HCT116 (cell line): Measurements from ENCODE around the gene DDR1. TPM values are rescaled to one million over a fixed set of nuclear protein-coding genes. Genes with fewer than 3 reads are reported as not detected.
"Not testable (repeated sequence)": the region's sequence is repeated elsewhere in the genome, so short reads cannot be mapped to it uniquely, and the experiment has no call there.

Source experiments
- ATAC-seq: fragments of 200-7000 bp; cut with Tn5 transposase; 2 replicates; pipeline ENCODE4 v1.9.1; 2020; ENCODE audit warnings: mild to moderate bottlenecking, moderate library complexity
- BruUV-seq: library from RNA; stranded (reverse); fragments of 400-500 nt; replicated peaks from 2 replicates; lab custom pipeline; 2021; lab: Mats Ljungman, UMichigan
- CTCF ChIA-PET: fragments of 300-600 bp; sonication (Branson Sonifier 250); formaldehyde crosslinking; loops from one replicate; lab custom pipeline; 2021; ENCODE audit warnings: antibody characterized with exemption; lab: Charles Lee
- POLR2A ChIA-PET: fragments of 300-600, 350-600 bp; sonication (Branson Sonifier 250); formaldehyde crosslinking; loops from one replicate; lab custom pipeline; 2021; ENCODE audit warnings: antibody characterized with exemption; lab: Charles Lee
- RAD21 ChIA-PET, 2 experiments: fragments of 300-600 bp; sonication (Branson Sonifier 250); formaldehyde crosslinking; loops; one replicate each; lab custom pipeline; 2023; ENCODE audit warnings: low total read pairs in 2 of 2; ENCODE audit not compliant: uncharacterized antibody in 2 of 2, unreplicated experiment in 2 of 2, low non-redundant PET in 1 of 2; lab: Charles Lee
- DNase-seq: peaks from one replicate; pipeline ENCODE4 v3.0.0-alpha.2; 2010; ENCODE audit warnings: low read depth, low spot score
- H2AFZ ChIP-seq: fragments of 200-600 bp; shearing (Covaris generic), sonication (generic); 2 replicates; pipeline ENCODE4 v1.6.1; 2017; ENCODE audit warnings: low read depth, mixed run types, mixed read lengths, antibody characterized with exemption, low read length; ENCODE audit not compliant: poor library complexity, severe bottlenecking
- H3K27ac ChIP-seq: 2 replicates; pipeline ENCODE4 v1.5.1; 2012; ENCODE audit warnings: low read depth, low read length
- H3K27me3 ChIP-seq: fragments of 200-600 bp; sonication (generic); 2 replicates; pipeline ENCODE4 v1.6.1; 2016; ENCODE audit warnings: mixed run types, low read length, mixed read lengths; ENCODE audit not compliant: insufficient read depth
- H3K36me3 ChIP-seq, 2 experiments: fragments of 200-500 bp in 1 of 2; fragments of 200-600 bp in 1 of 2; sonication (Bioruptor generic) in 1 of 2; sonication (generic) in 1 of 2; 2 replicates each; pipeline versions ENCODE4 v1.5.1 to v1.6.1; 2014 to 2016; ENCODE audit warnings: low read length in 2 of 2, inconsistent platforms in 1 of 2, mixed read lengths in 1 of 2, mixed run types in 1 of 2; ENCODE audit not compliant: insufficient read depth in 2 of 2, control insufficient read depth in 1 of 2
- H3K4me1 ChIP-seq, 2 experiments: fragments of 200-600 bp in 1 of 2; sonication (generic) in 1 of 2; 2 replicates each; pipeline versions ENCODE4 v1.5.1 to v1.6.1; 2012 to 2017; ENCODE audit warnings: low read length in 2 of 2, inconsistent platforms in 1 of 2, mild to moderate bottlenecking in 1 of 2, mixed read lengths in 1 of 2, mixed run types in 1 of 2, moderate library complexity in 1 of 2; ENCODE audit not compliant: insufficient read depth in 2 of 2, control insufficient read depth in 1 of 2
- H3K4me2 ChIP-seq: fragments of 200-600 bp; sonication (generic); 2 replicates; pipeline ENCODE4 v1.6.1; 2017; ENCODE audit warnings: mixed run types, low read length, mixed read lengths
- H3K4me3 ChIP-seq, 2 experiments: fragments of 200-600 bp in 1 of 2; sonication (generic) in 1 of 2; replicated peaks in 1 of 2; 2 replicates each; pipeline ENCODE4 v1.5.1; 2011 to 2016; ENCODE audit warnings: low read length in 2 of 2, control low read depth in 1 of 2, low read depth in 1 of 2, mild to moderate bottlenecking in 1 of 2, mixed read lengths in 1 of 2, mixed run types in 1 of 2
- H3K79me2 ChIP-seq: fragments of 200-600 bp; sonication (generic); 2 replicates; pipeline ENCODE4 v1.6.1; 2017; ENCODE audit warnings: mild to moderate bottlenecking, mixed run types, low read length, moderate library complexity, mixed read lengths; ENCODE audit not compliant: insufficient read depth
- H3K9ac ChIP-seq: fragments of 200-600 bp; sonication (generic); 2 replicates; pipeline ENCODE4 v1.6.1; 2016; ENCODE audit warnings: low read length, mixed read lengths
- H3K9me2 ChIP-seq: fragments of 200-600 bp; sonication (generic), shearing (Covaris generic); 2 replicates; pipeline ENCODE4 v1.6.1; 2017; ENCODE audit warnings: mixed run types, mild to moderate bottlenecking, moderate library complexity; ENCODE audit not compliant: insufficient read depth
- H3K9me3 ChIP-seq, 2 experiments: fragments of 200-500 bp in 1 of 2; fragments of 200-600 bp in 1 of 2; sonication (Bioruptor generic) in 1 of 2; sonication (generic) in 1 of 2; 2 replicates each; pipeline ENCODE4 v1.6.1; 2014 to 2017; ENCODE audit warnings: low read length in 2 of 2, mixed read lengths in 2 of 2, inconsistent platforms in 1 of 2, low read depth in 1 of 2, mild to moderate bottlenecking in 1 of 2, mixed run types in 1 of 2, moderate library complexity in 1 of 2; ENCODE audit not compliant: control insufficient read depth in 1 of 2, insufficient read depth in 1 of 2
- H4K20me1 ChIP-seq: fragments of 200-600 bp; sonication (generic), shearing (Covaris generic); 2 replicates; pipeline ENCODE4 v1.6.1; 2017; ENCODE audit warnings: mixed run types, mild to moderate bottlenecking, moderate library complexity; ENCODE audit not compliant: insufficient read depth
- CBX3 ChIP-seq: IDR thresholded peaks from 2 replicates; pipeline ENCODE4 v1.6.1; 2012; ENCODE audit warnings: low read depth
- YY1 ChIP-seq: IDR thresholded peaks from 2 replicates; pipeline ENCODE4 v1.6.1; 2011; ENCODE audit warnings: low read length, low read depth, moderate library complexity, mild to moderate bottlenecking; ENCODE audit not compliant: insufficient replicate concordance; ENCODE audit errors: extremely low read depth
- intact Hi-C: fragments of 100-400 bp; cut with micrococcal nuclease; formaldehyde crosslinking; loops from 2 replicates; pipeline ENCODE4 v1.10.0; 2022
- total RNA-seq: library from RNA; stranded (reverse); gene quantifications from one replicate; pipeline ENCODE4 v1.2.1, GENCODE V29; 2021; ENCODE audit not compliant: unreplicated experiment

DDR1 gene
- total RNA-seq, 1 experiment from 2014 or later, result 211 TPM

DNA sequence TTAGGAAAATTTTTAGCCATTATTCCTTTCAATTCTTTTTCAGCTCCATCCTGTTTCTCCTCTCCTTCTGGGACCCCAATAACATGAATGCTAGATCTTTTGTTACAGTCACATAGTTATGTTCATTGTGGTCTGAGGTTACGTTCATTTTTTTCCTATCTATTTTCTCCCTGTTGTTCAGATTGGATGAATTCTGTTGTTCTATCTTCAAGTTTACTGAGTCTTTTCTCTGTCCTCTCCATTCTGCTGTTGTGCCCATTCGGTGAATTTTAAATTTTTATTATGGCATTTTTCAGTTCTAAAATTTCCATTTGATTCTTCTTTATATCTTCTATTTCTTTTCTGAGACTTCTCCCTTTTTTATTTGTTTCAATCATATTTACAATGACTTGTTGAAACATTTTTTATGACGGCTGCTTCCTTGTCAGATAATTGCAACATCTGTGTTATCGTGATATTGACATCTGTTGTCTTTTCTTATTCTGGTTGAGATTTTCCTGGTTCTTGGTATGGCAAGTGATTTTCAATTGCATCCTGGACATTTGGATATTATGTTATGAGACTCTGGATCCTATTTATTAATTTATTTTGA, 12.6 kb upstream of the DDR1 start:
- H3K9me2 ChIP-seq, result no peaks in the 10 kb centered on the region
- no peaks in the 10 kb centered on the region for H3K27me3 ChIP-seq
- H3K9me3 ChIP-seq, result peaks cover 4 to 7% of the 10 kb centered on the region in 2 experiments; a peak in 2 of 4 replicates
- no peaks in the 10 kb centered on the region for H4K20me1 ChIP-seq
- H3K36me3 ChIP-seq, result no peaks in the 10 kb centered on the region
- ChIA-PET POLR2A (no interaction called here), RAD21 (no interaction called here), CTCF (no interaction called here)
- no TSS peak for BruUV-seq
- no peak overlapping the region for H3K9ac ChIP-seq
- no peak overlapping the region for H2AFZ ChIP-seq
- intact Hi-C loops, result no loop called here
- no peak overlapping the region for H3K4me2 ChIP-seq
- no peak overlapping the region for H3K4me3 ChIP-seq
- H3K4me1 ChIP-seq, result peaks cover 7 to 22% of the 10 kb centered on the region in 2 experiments; a peak in 3 of 4 replicates
- no peaks in the 10 kb centered on the region for H3K79me2 ChIP-seq
- no peak for DNase-seq
- TF ChIP-seq YY1 (no peak), CBX3 (0 out of 2 replicates have a peak, but pooled peaks have one; percentile 25)
- no peak for ATAC-seq
- no peak overlapping the region for H3K27ac ChIP-seq

DNA sequence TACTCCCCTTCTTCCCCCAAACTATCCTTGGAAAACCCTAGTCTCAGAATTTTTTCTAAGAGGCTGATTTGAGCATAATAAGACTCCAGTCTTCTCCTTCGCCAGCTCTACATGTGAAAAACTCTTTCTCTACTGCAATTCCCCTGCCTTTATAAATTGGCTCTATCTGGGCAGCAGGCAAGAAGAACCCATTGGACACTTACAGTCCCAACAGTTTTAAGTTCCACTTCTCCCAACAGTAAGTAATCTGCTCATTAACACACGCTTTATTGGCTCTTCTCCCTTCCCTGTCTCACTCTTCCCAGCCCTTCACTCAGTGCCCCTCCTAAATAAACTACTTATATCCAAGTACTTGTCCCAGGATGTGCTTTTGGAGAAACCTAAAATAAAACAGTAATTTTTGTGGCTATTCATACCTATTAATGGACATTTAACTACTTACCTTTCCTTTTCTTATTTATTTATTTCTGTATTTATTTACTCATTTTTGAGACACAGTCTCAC, 11.1 kb upstream of the DDR1 start:
- no peaks in the 10 kb centered on the region for H3K9me2 ChIP-seq
- H3K4me3 ChIP-seq, result no peak overlapping the region
- TF ChIP-seq YY1, result no peak
- TF ChIP-seq, all 23 proteins: peak for 0
- POLR2A ChIA-PET, result no interaction called here
- intact Hi-C loops, result no loop called here
- RAD21 ChIA-PET, result no interaction called here
- no peaks in the 10 kb centered on the region for H3K79me2 ChIP-seq
- H3K27me3 ChIP-seq, result no peaks in the 10 kb centered on the region
- DNase-seq (no peak), ATAC-seq (no peak)
- CTCF ChIA-PET, result interaction anchor here (1.4 kb wide), 1 partner anchor 44 kb away, joined by 3 read pairs; no protein-coding TSS in a partner anchor
- H3K9ac ChIP-seq, result no peak overlapping the region
- no peak overlapping the region for H3K4me2 ChIP-seq
- H3K36me3 ChIP-seq, result no peaks in the 10 kb centered on the region
- no peak overlapping the region for H3K27ac ChIP-seq
- H4K20me1 ChIP-seq, result no peaks in the 10 kb centered on the region
- H3K9me3 ChIP-seq, result peaks cover 4 to 7% of the 10 kb centered on the region in 2 experiments; a peak in 2 of 4 replicates
- H2AFZ ChIP-seq, result no peak overlapping the region
- BruUV-seq, result no TSS peak
- H3K4me1 ChIP-seq, result peaks cover 19 to 37% of the 10 kb centered on the region in 2 experiments; a peak in 3 of 4 replicates

DNA sequence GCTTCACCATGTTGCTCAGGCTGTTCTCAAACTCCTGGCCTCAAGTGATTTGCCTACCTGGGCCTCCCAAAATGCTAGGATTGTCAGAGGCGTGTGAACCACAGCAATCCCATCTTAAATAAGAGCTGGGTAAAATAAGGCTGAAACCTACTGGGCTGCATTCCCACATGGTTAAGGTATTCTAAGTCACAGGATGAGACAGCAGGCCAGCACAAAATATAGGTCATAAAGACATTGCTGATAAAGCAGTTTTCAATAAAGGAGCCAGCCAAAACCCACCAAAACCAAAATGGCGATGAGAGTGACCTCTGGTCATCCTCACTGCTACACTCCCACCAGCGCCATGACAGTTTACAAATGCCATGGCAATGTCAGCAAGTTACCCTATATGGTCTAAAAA, 10.5 kb upstream of the DDR1 start:
- BruUV-seq, H3K9me3 ChIP-seq, DNase-seq, H3K9ac ChIP-seq, intact Hi-C loops, H2AFZ ChIP-seq, POLR2A ChIA-PET, ATAC-seq, H3K27me3 ChIP-seq, H3K9me2 ChIP-seq, H3K4me3 ChIP-seq, H4K20me1 ChIP-seq, H3K4me2 ChIP-seq, RAD21 ChIA-PET, H3K27ac ChIP-seq, H3K79me2 ChIP-seq, H3K36me3 ChIP-seq: not testable (repeated sequence)
- peaks cover 20 to 40% of the 10 kb centered on the region in 2 experiments; a peak in 3 of 4 replicates for H3K4me1 ChIP-seq
- CTCF ChIA-PET, result interaction anchor here (1.4 kb wide), 1 partner anchor 45 kb away, joined by 3 read pairs; no protein-coding TSS in a partner anchor
